Smooth muscle cell (in vitro differentiated cells): Measurements from ENCODE around the gene CLIC1. TPM values are rescaled to one million over a fixed set of nuclear protein-coding genes. Genes with fewer than 3 reads are reported as not detected.

Experiments used
- DNase-seq: peaks from one replicate; lab custom pipeline; 2025; ENCODE audit not compliant: unreplicated experiment; lab: John Stamatoyannopoulos, UW
- H2AFZ ChIP-seq: fragments of 200-600 bp; sonication (generic); 2 replicates; pipeline ENCODE4 v1.6.0; 2016; ENCODE audit warnings: antibody characterized with exemption, low read depth, mild to moderate bottlenecking
- H3F3A ChIP-seq: fragments of 200-600 bp; sonication (generic); 2 replicates; pipeline ENCODE4 v1.6.0; 2017; ENCODE audit warnings: antibody characterized with exemption, low read depth
- H3K27ac ChIP-seq: fragments of 200-600 bp; sonication (generic); 2 replicates; pipeline ENCODE4 v1.5.1; 2016; ENCODE audit warnings: low read depth, mild to moderate bottlenecking
- H3K27me3 ChIP-seq: fragments of 200-600 bp; sonication (generic); 2 replicates; pipeline ENCODE4 v1.6.1; 2016; ENCODE audit warnings: low read depth, mild to moderate bottlenecking
- H3K36me3 ChIP-seq: fragments of 200-600 bp; sonication (generic); 2 replicates; pipeline ENCODE4 v1.5.1; 2016; ENCODE audit warnings: low read depth
- H3K4me1 ChIP-seq: fragments of 200-600 bp; sonication (generic); 2 replicates; pipeline ENCODE4 v1.5.1; 2016; ENCODE audit warnings: low read depth
- H3K4me2 ChIP-seq: fragments of 200-600 bp; sonication (generic); 2 replicates; pipeline ENCODE4 v1.6.0; 2016; ENCODE audit warnings: mild to moderate bottlenecking
- H3K4me3 ChIP-seq: fragments of 200-600 bp; sonication (generic); 2 replicates; pipeline ENCODE4 v1.5.1; 2016; ENCODE audit warnings: mild to moderate bottlenecking
- H3K79me2 ChIP-seq: fragments of 200-600 bp; sonication (generic); 2 replicates; pipeline ENCODE4 v1.6.0; 2016; ENCODE audit warnings: low read depth, mild to moderate bottlenecking
- H3K9ac ChIP-seq: fragments of 200-600 bp; sonication (generic); 2 replicates; pipeline ENCODE4 v1.6.0; 2016; ENCODE audit warnings: low read depth
- H3K9me3 ChIP-seq: fragments of 200-600 bp; sonication (generic); replicated peaks from 2 replicates; pipeline ENCODE4 v1.5.1; 2016; ENCODE audit warnings: low read depth
- H4K20me1 ChIP-seq: fragments of 200-600 bp; sonication (generic); 2 replicates; pipeline ENCODE4 v1.6.0; 2016; ENCODE audit warnings: low read depth
- CTCF ChIP-seq: fragments of 200-600 bp; sonication (generic); IDR thresholded peaks from 2 replicates; pipeline ENCODE4 v1.5.1; 2017; ENCODE audit warnings: borderline replicate concordance, mild to moderate bottlenecking, antibody characterized with exemption; ENCODE audit not compliant: insufficient read depth, poor library complexity, severe bottlenecking
- WGBS: methylation state at CpG from one replicate; pipeline ENCODE4 v1.1.7; 2016; ENCODE audit warnings: low lambda C conversion rate; 5-methylcytosine and 5-hydroxymethylcytosine counted together
- polyA plus RNA-seq: library from polyadenylated mRNA; unstranded; fragments of >200 nt; fragmentation: Nextera tagmentation; extraction: Ambion mirVana; gene quantifications from 2 replicates; pipeline ENCODE4 v1.2.1, GENCODE V29; 2016
- total RNA-seq: library from RNA; depleted of rRNA; stranded (reverse); fragments of >200 nt; gene quantifications from 2 replicates; pipeline ENCODE4 v1.2.3, GENCODE V29; 2014

Gene CLIC1
- total and polyA plus RNA-seq, 2 experiments from 2014 or later = 417 to 628 TPM

GRCh38 chr6:31691564-31692108, 44.7 kb downstream of the CLIC1 start:
- H3K9me3 ChIP-seq = no peaks in the 10 kb centered on the region
- no peak for DNase-seq
- H3K79me2 ChIP-seq = no peaks in the 10 kb centered on the region
- no peaks in the 10 kb centered on the region for H3K36me3 ChIP-seq
- no peaks in the 10 kb centered on the region for H4K20me1 ChIP-seq
- TF ChIP-seq CTCF = no peak
- WGBS = 96% methylated on average over 12 of the region's 12 CpGs
- H3K4me2 ChIP-seq = no peak overlapping the region
- H3K4me1 ChIP-seq = no peaks in the 10 kb centered on the region
- no peak overlapping the region for H3K4me3 ChIP-seq
- H3K9ac ChIP-seq = no peak overlapping the region
- H3K27ac ChIP-seq = no peak overlapping the region
- H3K27me3 ChIP-seq = no peaks in the 10 kb centered on the region
- H3F3A ChIP-seq = no peaks in the 10 kb centered on the region
- no peak overlapping the region for H2AFZ ChIP-seq

- no peak for DNase-seq
- Histone ChIP-seq H3K4me3 (no peak overlapping the region), H3K9ac (no peak overlapping the region), H2AFZ (no peak overlapping the region), H3K4me1 (no peaks in the 10 kb centered on the region), H3K9me3 (no peaks in the 10 kb centered on the region), H3F3A (no peaks in the 10 kb centered on the region), H3K36me3 (no peaks in the 10 kb centered on the region), H3K79me2 (no peaks in the 10 kb centered on the region), H3K27me3 (no peaks in the 10 kb centered on the region), H3K27ac (no peak overlapping the region), H4K20me1 (no peaks in the 10 kb centered on the region), H3K4me2 (no peak overlapping the region)
- 94% methylated on average over 6 of the region's 6 CpGs for WGBS
- no peak for TF ChIP-seq CTCF
These were observed 45.3 kb downstream of the CLIC1 start for GRCh38 chr6:31691078-31691463.

GRCh38 chr6:31690231-31691077, 45.9 kb downstream of the CLIC1 start:
- Histone ChIP-seq H3F3A (no peaks in the 10 kb centered on the region), H3K4me3 (no peak overlapping the region), H3K9ac (no peak overlapping the region), H3K27me3 (no peaks in the 10 kb centered on the region), H4K20me1 (no peaks in the 10 kb centered on the region), H3K4me1 (no peaks in the 10 kb centered on the region), H3K27ac (no peak overlapping the region), H3K9me3 (no peaks in the 10 kb centered on the region), H3K79me2 (no peaks in the 10 kb centered on the region), H3K36me3 (no peaks in the 10 kb centered on the region), H2AFZ (no peak overlapping the region), H3K4me2 (no peak overlapping the region)
- WGBS = 58% methylated on average over 10 of the region's 10 CpGs
- no peak for DNase-seq
- no peak for TF ChIP-seq CTCF
